ENCODE data around the gene SSH2. TPM values are rescaled to one million over a fixed set of nuclear protein-coding genes. Genes with fewer than 3 reads are reported as not detected.
"Not testable (repeated sequence)": the region's sequence is repeated elsewhere in the genome, so short reads cannot be mapped to it uniquely, and the experiment has no call there.

Gene SSH2
- total RNA-seq, 1 experiment from 2014 or later: 14.6 TPM

GRCh38 chr17:29936724-29937123 is 6.7 kb upstream of the SSH2 start:
- Histone ChIP-seq H3K23me2 (ENCODE audit: insufficient read length, low read depth, low read length, poor library complexity, severe bottlenecking) (no peaks in the 10 kb centered on the region), H3K27me3 (ENCODE audit: insufficient read depth, low read length) (no peaks in the 10 kb centered on the region), H3K79me1 (ENCODE audit: insufficient read depth, low read depth, low read length, poor library complexity, severe bottlenecking) (no peaks in the 10 kb centered on the region), H3K18ac (ENCODE audit: insufficient read length, low read depth, low read length) (no peak overlapping the region), H2BK15ac (ENCODE audit: low read depth, low read length) (no peak overlapping the region), H3K56ac (ENCODE audit: insufficient read length, low read depth, low read length) (no peak overlapping the region), H4K91ac (ENCODE audit: insufficient read length, low read depth, low read length) (no peak overlapping the region), H3K79me2 (ENCODE audit: insufficient read depth, low read length) (no peaks in the 10 kb centered on the region), H3K9ac (ENCODE audit: extremely low read depth, insufficient read length, low read length) (no peak overlapping the region), H3K9me3 (ENCODE audit: control insufficient read depth, low read depth, low read length) (no peaks in the 10 kb centered on the region), H3K4me1 (ENCODE audit: insufficient read depth, low read length) (no peaks in the 10 kb centered on the region), H2BK20ac (ENCODE audit: low read depth, low read length, poor library complexity, severe bottlenecking) (no peak overlapping the region), H3K4me2 (ENCODE audit: insufficient read depth, insufficient read length, low read length) (no peak overlapping the region), H3K27ac (ENCODE audit: insufficient read length, low read depth, low read length) (no peak overlapping the region), H4K20me1 (ENCODE audit: control insufficient read depth, insufficient read depth, insufficient read length) (no peaks in the 10 kb centered on the region), H4K5ac (ENCODE audit: insufficient read length, low read depth, low read length) (no peak overlapping the region), H2BK120ac (ENCODE audit: low read depth, low read length, poor library complexity, severe bottlenecking) (no peak overlapping the region), H3T11ph (ENCODE audit: low read length) (no peak overlapping the region), H3K23ac (ENCODE audit: insufficient read length, low read depth, low read length) (no peak overlapping the region), H3K4ac (ENCODE audit: low read depth, low read length) (no peak overlapping the region), H2AFZ (ENCODE audit: low read length) (no peak overlapping the region), H2AK5ac (ENCODE audit: insufficient read length, low read length) (no peak overlapping the region), H3K14ac (ENCODE audit: insufficient read depth, low read length) (no peak overlapping the region), H4K8ac (replicated peaks; ENCODE audit: insufficient read length, low read depth, low read length) (no peak overlapping the region), H2BK5ac (ENCODE audit: insufficient read length, low read length) (no peak overlapping the region), H2BK12ac (ENCODE audit: insufficient read length, low read depth, low read length) (no peak overlapping the region)
- peaks cover 2% of the 10 kb centered on the region; the same call in 1 of the 2 replicates for H3K27me3 Mint-ChIP-seq (ENCODE audit: low read depth)
- no peaks in the 10 kb centered on the region for H3K36me3 Mint-ChIP-seq (ENCODE audit: insufficient read depth in 1 of 3, low read depth in 3 of 3)
- no peak for DNase-seq
- no peak overlapping the region for H3K4me3 Mint-ChIP-seq
- H3K9me3 Mint-ChIP-seq: no peaks in the 10 kb centered on the region
- 0 out of 4 replicates have a peak, but pooled peaks cover 0 to 3% of the 10 kb centered on the region in 2 experiments for H3K4me1 Mint-ChIP-seq
- no CpG with 5 or more reads among the region's 2 CpGs for WGBS (ENCODE audit: extremely low coverage, insufficient read length, low lambda C conversion rate)
- H3K27ac Mint-ChIP-seq: no peak overlapping the region
- no peak for TF ChIP-seq CTCF (conservative IDR thresholded peaks at IDR 0.05)

GRCh38 chr17:29935909-29936308 is 5.9 kb upstream of the SSH2 start:
- not testable (repeated sequence) for H3K4me2 ChIP-seq (ENCODE audit: insufficient read depth, insufficient read length, low read length); H3K4ac ChIP-seq (ENCODE audit: low read depth, low read length); H3K4me1 Mint-ChIP-seq; H3K18ac ChIP-seq (ENCODE audit: insufficient read length, low read depth, low read length); H3K9ac ChIP-seq (ENCODE audit: extremely low read depth, insufficient read length, low read length); H3K23ac ChIP-seq (ENCODE audit: insufficient read length, low read depth, low read length); H3K27me3 ChIP-seq (ENCODE audit: insufficient read depth, low read length); H2AFZ ChIP-seq (ENCODE audit: low read length); H3K56ac ChIP-seq (ENCODE audit: insufficient read length, low read depth, low read length); H3K79me2 ChIP-seq (ENCODE audit: insufficient read depth, low read length); H3K79me1 ChIP-seq (ENCODE audit: insufficient read depth, low read depth, low read length, poor library complexity, severe bottlenecking); H3K9me3 Mint-ChIP-seq; DNase-seq; H2BK15ac ChIP-seq (ENCODE audit: low read depth, low read length); H2AK5ac ChIP-seq (ENCODE audit: insufficient read length, low read length); H3K36me3 Mint-ChIP-seq (ENCODE audit: insufficient read depth in 1 of 3, low read depth in 3 of 3); H3K4me3 Mint-ChIP-seq; H3K23me2 ChIP-seq (ENCODE audit: insufficient read length, low read depth, low read length, poor library complexity, severe bottlenecking); H4K20me1 ChIP-seq (ENCODE audit: control insufficient read depth, insufficient read depth, insufficient read length); H4K8ac ChIP-seq (replicated peaks; ENCODE audit: insufficient read length, low read depth, low read length); H3K27ac Mint-ChIP-seq; H2BK5ac ChIP-seq (ENCODE audit: insufficient read length, low read length); H4K5ac ChIP-seq (ENCODE audit: insufficient read length, low read depth, low read length); H3K27me3 Mint-ChIP-seq (ENCODE audit: low read depth); H4K91ac ChIP-seq (ENCODE audit: insufficient read length, low read depth, low read length); H2BK12ac ChIP-seq (ENCODE audit: insufficient read length, low read depth, low read length); H2BK20ac ChIP-seq (ENCODE audit: low read depth, low read length, poor library complexity, severe bottlenecking); H2BK120ac ChIP-seq (ENCODE audit: low read depth, low read length, poor library complexity, severe bottlenecking); H3T11ph ChIP-seq (ENCODE audit: low read length); H3K9me3 ChIP-seq (ENCODE audit: control insufficient read depth, low read depth, low read length); H3K14ac ChIP-seq (ENCODE audit: insufficient read depth, low read length); H3K27ac ChIP-seq (ENCODE audit: insufficient read length, low read depth, low read length); H3K4me1 ChIP-seq (ENCODE audit: insufficient read depth, low read length)
- no CpG with 5 or more reads among the region's 3 CpGs for WGBS (ENCODE audit: extremely low coverage, insufficient read length, low lambda C conversion rate)

All from H9 (cell line).